HepG2 (cell line): ENCODE data around the gene KCNA3. TPM values are rescaled to one million over a fixed set of nuclear protein-coding genes. Genes with fewer than 3 reads are reported as not detected.

ENCODE experiments used
- ATAC-seq: fragments of 200-7000 bp; cut with Tn5 transposase; 3 replicates; pipeline ENCODE4 v1.9.1; 2020; ENCODE audit warnings: mild to moderate bottlenecking, moderate library complexity
- BruUV-seq: library from RNA; stranded (reverse); fragments of 400-500 nt; replicated peaks from 2 replicates; lab custom pipeline; 2021; lab: Mats Ljungman, UMichigan
- CTCF ChIA-PET: fragments of 300-600 bp; formaldehyde crosslinking; extraction: SDS; loops from one replicate; lab custom pipeline; 2021; ENCODE audit warnings: low total read pairs, inconsistent platforms, low intra/inter-chr PET ratio; lab: Yijun Ruan, JAX
- POLR2A ChIA-PET: fragments of 350-600 bp; sonication (Branson Sonifier 250); formaldehyde crosslinking; loops from one replicate; lab custom pipeline; 2020; ENCODE audit warnings: antibody characterized with exemption, inconsistent platforms; lab: Yijun Ruan, JAX
- DNase-seq: peaks from one replicate; pipeline ENCODE4 v3.0.0-alpha.2; 2015; ENCODE audit warnings: low spot score
- FAIRE-seq: peaks from 3 replicates; lab custom pipeline; 2011; peaks lifted over from hg19 to GRCh38; lab: Jason Lieb, UNC
- H2AFZ ChIP-seq: one replicate; pipeline ENCODE4 v1.6.1; 2011; ENCODE audit warnings: low read length, inconsistent platforms
- H3K27ac ChIP-seq: fragments of 300-600 bp; 3 replicates; pipeline ENCODE4 v1.8.0; 2011; ENCODE audit warnings: mixed run types, mild to moderate bottlenecking, mixed read lengths, low read length, inconsistent platforms; ENCODE audit not compliant: insufficient read depth; ENCODE audit errors: extremely low read length
- H3K27me3 ChIP-seq, 2 experiments: fragments of 200-600 bp in 1 of 2; 2 replicates in 1 of 2; 3 replicates in 1 of 2; pipeline versions ENCODE4 v1.6.0 to v1.8.0; 2011; ENCODE audit warnings: low read length in 2 of 2, mild to moderate bottlenecking in 2 of 2, moderate library complexity in 2 of 2, inconsistent platforms in 1 of 2; ENCODE audit not compliant: insufficient read depth in 2 of 2, control insufficient read depth in 1 of 2
- H3K36me3 ChIP-seq, 2 experiments: fragments of 200-600 bp in 1 of 2; replicated peaks in 1 of 2; 2 replicates in 1 of 2; 3 replicates in 1 of 2; pipeline versions ENCODE4 v1.5.1 to v1.8.0; 2011; ENCODE audit warnings: low read length in 2 of 2, inconsistent platforms in 1 of 2; ENCODE audit not compliant: insufficient read depth in 2 of 2, control insufficient read depth in 1 of 2
- H3K4me1 ChIP-seq: 2 replicates; pipeline ENCODE4 v1.5.1; 2012; ENCODE audit warnings: low read length, inconsistent platforms; ENCODE audit not compliant: insufficient read depth
- H3K4me2 ChIP-seq: 2 replicates; pipeline ENCODE4 v1.6.0; 2011; ENCODE audit warnings: low read depth, low read length, inconsistent platforms
- H3K4me3 ChIP-seq, 3 experiments: fragments of 200-600 bp in 1 of 3; sonication (generic), shearing (Covaris generic) in 1 of 3; replicated peaks in 1 of 3; 2 replicates each; pipeline ENCODE4 v1.5.1; 2011 to 2016; ENCODE audit warnings: low read length in 3 of 3, inconsistent platforms in 2 of 3, low read depth in 2 of 3, mild to moderate bottlenecking in 2 of 3, control low read depth in 1 of 3, mixed read lengths in 1 of 3; ENCODE audit not compliant: insufficient read depth in 1 of 3
- H3K79me2 ChIP-seq: one replicate; pipeline ENCODE4 v1.6.1; 2011; ENCODE audit warnings: low read length, inconsistent platforms; ENCODE audit not compliant: insufficient read depth
- H3K9ac ChIP-seq: 2 replicates; pipeline ENCODE4 v1.6.0; 2011; ENCODE audit warnings: mild to moderate bottlenecking, low read depth, low read length, inconsistent platforms; ENCODE audit not compliant: insufficient read depth
- H3K9me3 ChIP-seq: 2 replicates; pipeline ENCODE4 v1.5.1; 2012; ENCODE audit warnings: mild to moderate bottlenecking, low read length
- H4K20me1 ChIP-seq: 2 replicates; pipeline ENCODE4 v1.6.0; 2011; ENCODE audit warnings: inconsistent platforms, mild to moderate bottlenecking, low read length, moderate library complexity; ENCODE audit not compliant: insufficient read depth
- NFE2L2 ChIP-seq: fragments of 150-350 bp; IDR thresholded peaks from 2 replicates; pipeline ENCODE4 v1.6.1; 2014; ENCODE audit warnings: low read length
- RARA ChIP-seq: IDR thresholded peaks from 2 replicates; pipeline ENCODE4 v1.6.1; 2016; ENCODE audit warnings: missing genetic modification reagents, missing compliant biosample characterization
- RBM39 ChIP-seq: fragments of 200-400 bp; formaldehyde crosslinking; IDR thresholded peaks from one replicate; pipeline ENCODE4 v1.6.1; 2018; ENCODE audit warnings: antibody characterized with exemption, mild to moderate bottlenecking, low read depth, low read length; ENCODE audit not compliant: poor library complexity, severe bottlenecking
- RXRA ChIP-seq: sonication (generic); formaldehyde crosslinking; IDR thresholded peaks from 2 replicates; pipeline ENCODE4 v1.5.1; 2020; ENCODE audit warnings: missing genetic modification reagents
- SATB2 ChIP-seq: sonication (generic); formaldehyde crosslinking; IDR thresholded peaks from 2 replicates; pipeline ENCODE4 v1.5.0; 2020; ENCODE audit warnings: missing genetic modification reagents
- ZNF317 ChIP-seq: sonication (generic); formaldehyde crosslinking; IDR thresholded peaks from 2 replicates; pipeline ENCODE4 v1.5.0; 2020; ENCODE audit warnings: mild to moderate bottlenecking, missing genetic modification reagents
- WGBS: methylation state at CpG from one replicate; pipeline ENCODE4 v1.1.6; 2017; ENCODE audit warnings: low lambda C conversion rate; 5-methylcytosine and 5-hydroxymethylcytosine counted together
- in situ Hi-C: cut with HindIII; loops from 2 replicates; pipeline ENCODE4 v1.10.0; 2017; ENCODE audit warnings: low pct_unique_long_range_greater_than_20kb; ENCODE audit not compliant: extremely low pct_ligation_motif_present
- intact Hi-C: fragments of 100-400 bp; cut with micrococcal nuclease; formaldehyde crosslinking; loops from one replicate; pipeline ENCODE4 v1.10.0; 2022; ENCODE audit not compliant: unreplicated experiment
- polyA plus RNA-seq, 8 experiments: library from polyadenylated mRNA; depleted of rRNA in 3 of 8; stranded (reverse) in 7 of 8; unstranded in 1 of 8; fragments of >200 nt; fragmentation: Illumina TruSeq in 4 of 8; extraction: Trizol in 4 of 8; gene quantifications; 2 replicates each; pipeline versions ENCODE4 v1.2.1 to v1.2.3, GENCODE V29; 2011 to 2016; ENCODE audit warnings: low read depth in 4 of 8, missing spikeins in 1 of 8, mixed read lengths in 1 of 8; ENCODE audit not compliant: insufficient read depth in 1 of 8
- total RNA-seq, 5 experiments: library from RNA; depleted of rRNA; stranded (reverse); fragments of >200 nt; fragmentation: Illumina TruSeq; extraction: Trizol; gene quantifications; 2 replicates each; pipeline ENCODE4 v1.2.3, GENCODE V29; 2016; ENCODE audit warnings: low read depth in 1 of 5
- TF ChIP-seq, protein P1 (sequence below): IDR thresholded peaks from 2 replicates; pipeline ENCODE4 v1.4.0; 2020; ENCODE audit warnings: mild to moderate bottlenecking, missing genetic modification reagents

Gene KCNA3
- total and polyA plus RNA-seq, 2 of the 13 experiments (the other 11 are each of a cell fraction or from before 2014, with no cell fraction given): not detected

DNA sequence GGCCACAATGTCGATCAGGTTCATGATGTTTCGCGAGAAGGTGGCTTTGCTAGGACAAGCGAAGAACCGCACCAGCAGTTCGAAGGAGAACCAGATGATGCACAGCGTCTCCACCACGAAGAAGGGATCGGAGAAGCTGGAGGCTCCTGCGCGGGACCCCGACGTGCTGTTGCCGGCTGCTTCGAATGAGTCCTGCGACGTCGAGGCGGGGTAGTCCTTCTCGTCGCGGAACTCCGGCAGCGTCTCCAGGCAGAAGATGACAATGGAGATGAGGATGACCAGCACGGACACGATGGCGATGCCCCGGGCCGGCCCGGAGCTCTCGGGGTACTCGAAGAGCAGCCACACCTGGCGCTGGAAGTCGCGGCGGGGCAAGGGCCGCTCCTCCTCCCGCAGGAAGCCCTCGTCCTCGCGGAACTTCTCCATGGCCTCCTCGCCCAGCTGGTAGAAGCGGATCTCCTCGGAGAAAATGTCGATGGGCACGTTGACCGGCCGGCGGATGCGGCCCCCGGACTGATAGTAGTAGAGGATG lies 869 bp downstream of the KCNA3 start:
- no peak for DNase-seq
- intact Hi-C loops: no loop called here
- no peaks in the 10 kb centered on the region for H3K79me2 ChIP-seq
- no peaks in the 10 kb centered on the region for H3K4me1 ChIP-seq
- POLR2A ChIA-PET: no interaction called here
- H3K27me3 ChIP-seq: peaks cover 0 to 11% of the 10 kb centered on the region in 2 experiments; a peak in 3 of 5 replicates
- no peak for TF ChIP-seq RXRA (CRISPR knock-in tag)
- TF ChIP-seq ZNF317 (CRISPR knock-in tag): no peak
- TF ChIP-seq SATB2 (CRISPR knock-in tag): no peak
- no peak for TF ChIP-seq NFE2L2
- no peak for TF ChIP-seq RARA (CRISPR knock-in tag)
- TF ChIP-seq RBM39: no peak
- TF ChIP-seq, protein P1, sequence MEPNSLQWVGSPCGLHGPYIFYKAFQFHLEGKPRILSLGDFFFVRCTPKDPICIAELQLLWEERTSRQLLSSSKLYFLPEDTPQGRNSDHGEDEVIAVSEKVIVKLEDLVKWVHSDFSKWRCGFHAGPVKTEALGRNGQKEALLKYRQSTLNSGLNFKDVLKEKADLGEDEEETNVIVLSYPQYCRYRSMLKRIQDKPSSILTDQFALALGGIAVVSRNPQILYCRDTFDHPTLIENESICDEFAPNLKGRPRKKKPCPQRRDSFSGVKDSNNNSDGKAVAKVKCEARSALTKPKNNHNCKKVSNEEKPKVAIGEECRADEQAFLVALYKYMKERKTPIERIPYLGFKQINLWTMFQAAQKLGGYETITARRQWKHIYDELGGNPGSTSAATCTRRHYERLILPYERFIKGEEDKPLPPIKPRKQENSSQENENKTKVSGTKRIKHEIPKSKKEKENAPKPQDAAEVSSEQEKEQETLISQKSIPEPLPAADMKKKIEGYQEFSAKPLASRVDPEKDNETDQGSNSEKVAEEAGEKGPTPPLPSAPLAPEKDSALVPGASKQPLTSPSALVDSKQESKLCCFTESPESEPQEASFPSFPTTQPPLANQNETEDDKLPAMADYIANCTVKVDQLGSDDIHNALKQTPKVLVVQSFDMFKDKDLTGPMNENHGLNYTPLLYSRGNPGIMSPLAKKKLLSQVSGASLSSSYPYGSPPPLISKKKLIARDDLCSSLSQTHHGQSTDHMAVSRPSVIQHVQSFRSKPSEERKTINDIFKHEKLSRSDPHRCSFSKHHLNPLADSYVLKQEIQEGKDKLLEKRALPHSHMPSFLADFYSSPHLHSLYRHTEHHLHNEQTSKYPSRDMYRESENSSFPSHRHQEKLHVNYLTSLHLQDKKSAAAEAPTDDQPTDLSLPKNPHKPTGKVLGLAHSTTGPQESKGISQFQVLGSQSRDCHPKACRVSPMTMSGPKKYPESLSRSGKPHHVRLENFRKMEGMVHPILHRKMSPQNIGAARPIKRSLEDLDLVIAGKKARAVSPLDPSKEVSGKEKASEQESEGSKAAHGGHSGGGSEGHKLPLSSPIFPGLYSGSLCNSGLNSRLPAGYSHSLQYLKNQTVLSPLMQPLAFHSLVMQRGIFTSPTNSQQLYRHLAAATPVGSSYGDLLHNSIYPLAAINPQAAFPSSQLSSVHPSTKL (CRISPR knock-in tag): no peak
- no TSS peak for BruUV-seq
- H3K27ac ChIP-seq: no peak overlapping the region
- no peak for ATAC-seq
- H4K20me1 ChIP-seq: no peaks in the 10 kb centered on the region
- no peaks in the 10 kb centered on the region for H3K36me3 ChIP-seq
- H2AFZ ChIP-seq: no peak overlapping the region
- no peaks in the 10 kb centered on the region for H3K9me3 ChIP-seq
- CTCF ChIA-PET: no interaction called here
- no peak overlapping the region for H3K9ac ChIP-seq
- no peak overlapping the region for H3K4me3 ChIP-seq
- in situ Hi-C loops: no loop called here
- FAIRE-seq: no peak
- H3K4me2 ChIP-seq: no peak overlapping the region
- 93% methylated on average over 39 of the region's 51 CpGs for WGBS
